OCI-LY1 (cell line): Measurements from ENCODE around the gene AGAP1.

Source experiments
- H2AFZ ChIP-seq: fragments of 200-600 bp; sonication (generic), shearing (Covaris generic); 2 replicates; pipeline ENCODE4 v1.6.0; 2014; ENCODE audit warnings: antibody characterized with exemption, mild to moderate bottlenecking, low read length
- H3F3A ChIP-seq: fragments of 200-600 bp; sonication (generic), shearing (Covaris generic); 2 replicates; pipeline ENCODE4 v1.6.0; 2014; ENCODE audit warnings: mild to moderate bottlenecking, antibody characterized with exemption, low read length, moderate library complexity; ENCODE audit not compliant: insufficient read depth
- H3K27ac ChIP-seq: fragments of 200-600 bp; sonication (generic); 2 replicates; pipeline ENCODE4 v1.5.1; 2014; ENCODE audit warnings: low read length, mixed run types, mild to moderate bottlenecking, low read depth; ENCODE audit not compliant: poor library complexity, severe bottlenecking
- H3K27me3 ChIP-seq: fragments of 200-600 bp; sonication (generic); 2 replicates; pipeline ENCODE4 v1.6.0; 2014; ENCODE audit warnings: antibody characterized with exemption, mild to moderate bottlenecking, low read length, moderate library complexity; ENCODE audit not compliant: insufficient read depth
- H3K36me3 ChIP-seq: fragments of 200-600 bp; sonication (generic); 2 replicates; pipeline ENCODE4 v1.6.1; 2014; ENCODE audit warnings: mild to moderate bottlenecking, antibody characterized with exemption, low read length, moderate library complexity, mixed read lengths; ENCODE audit not compliant: insufficient read depth
- H3K4me1 ChIP-seq: fragments of 200-600 bp; sonication (generic); 2 replicates; pipeline ENCODE4 v1.5.1; 2014; ENCODE audit warnings: mild to moderate bottlenecking, low read length, moderate library complexity; ENCODE audit not compliant: insufficient read depth, severe bottlenecking
- H3K4me2 ChIP-seq: fragments of 200-600 bp; sonication (generic), shearing (Covaris generic); 2 replicates; pipeline ENCODE4 v1.6.1; 2014; ENCODE audit warnings: low read length
- H3K4me3 ChIP-seq: fragments of 200-600 bp; sonication (generic); 2 replicates; pipeline ENCODE4 v1.5.1; 2014; ENCODE audit warnings: low read length, low read depth, mild to moderate bottlenecking, mixed read lengths; ENCODE audit not compliant: poor library complexity, severe bottlenecking
- H3K79me2 ChIP-seq: fragments of 200-600 bp; shearing (Covaris generic); 2 replicates; pipeline ENCODE4 v1.6.1; 2016; ENCODE audit warnings: mixed run types, low read length, mixed read lengths; ENCODE audit not compliant: insufficient read depth
- H3K9ac ChIP-seq: fragments of 200-600 bp; sonication (generic), shearing (Covaris generic); 2 replicates; pipeline ENCODE4 v1.6.1; 2014; ENCODE audit warnings: mild to moderate bottlenecking, low read length, mixed read lengths
- H3K9me2 ChIP-seq: fragments of 200-600 bp; sonication (generic), shearing (Covaris generic); 2 replicates; pipeline ENCODE4 v1.6.1; 2014; ENCODE audit warnings: low read depth, mild to moderate bottlenecking, low read length, mixed read lengths
- H3K9me3 ChIP-seq: fragments of 200-600 bp; shearing (Covaris generic); 2 replicates; pipeline ENCODE4 v1.6.1; 2014; ENCODE audit warnings: low read length, mixed read lengths
- H4K20me1 ChIP-seq: fragments of 200-600 bp; sonication (generic), shearing (Covaris generic); 2 replicates; pipeline ENCODE4 v1.6.0; 2016; ENCODE audit warnings: mild to moderate bottlenecking, low read length; ENCODE audit not compliant: insufficient read depth
- EZH2 ChIP-seq: fragments of 200-600 bp; sonication (generic), shearing (Covaris generic); IDR thresholded peaks from 2 replicates; pipeline ENCODE4 v1.8.0; 2017; ENCODE audit warnings: borderline replicate concordance, mixed run types, mild to moderate bottlenecking, antibody characterized with exemption, low read length, moderate library complexity, mixed read lengths
- TF ChIP-seq, protein P1 (sequence below): fragments of 200-600 bp; sonication (generic), shearing (Covaris generic); IDR thresholded peaks from 2 replicates; pipeline ENCODE4 v1.5.1; 2017; ENCODE audit warnings: mild to moderate bottlenecking, antibody characterized with exemption, low read length, moderate library complexity, mixed read lengths

Gene AGAP1

DNA sequence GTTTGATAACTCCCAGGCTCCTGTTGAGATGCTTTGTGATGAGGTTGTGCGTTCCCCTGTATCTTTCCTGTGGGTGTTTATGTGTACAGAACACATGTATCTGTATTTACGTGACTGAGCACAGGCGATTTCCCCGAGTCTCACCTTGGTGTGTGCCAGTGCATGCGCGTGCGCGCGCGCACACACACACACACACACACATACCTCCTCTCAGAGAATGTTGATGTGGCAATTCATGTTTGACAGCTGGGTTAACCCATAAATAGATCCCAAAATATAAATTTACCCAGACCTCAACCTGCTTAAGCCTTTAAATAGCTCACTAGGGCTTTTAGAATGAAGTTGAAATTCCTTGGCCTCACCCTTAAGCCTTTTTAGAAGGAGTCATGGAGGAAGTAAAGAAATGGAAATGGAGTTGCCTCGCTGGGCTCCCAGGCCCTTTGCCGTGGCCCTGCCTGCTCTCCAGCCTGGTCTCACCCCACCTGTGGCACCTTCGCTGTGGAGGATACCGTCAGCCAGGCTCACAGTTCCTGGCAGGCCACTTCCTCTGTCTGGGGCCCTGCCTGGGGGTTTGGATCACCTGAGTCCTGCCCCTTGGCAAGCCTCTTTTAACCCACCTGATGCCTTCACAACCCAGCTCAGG is 20.3 kb downstream of the AGAP1 start:
- no peak for TF ChIP-seq EZH2
- TF ChIP-seq, protein P1, sequence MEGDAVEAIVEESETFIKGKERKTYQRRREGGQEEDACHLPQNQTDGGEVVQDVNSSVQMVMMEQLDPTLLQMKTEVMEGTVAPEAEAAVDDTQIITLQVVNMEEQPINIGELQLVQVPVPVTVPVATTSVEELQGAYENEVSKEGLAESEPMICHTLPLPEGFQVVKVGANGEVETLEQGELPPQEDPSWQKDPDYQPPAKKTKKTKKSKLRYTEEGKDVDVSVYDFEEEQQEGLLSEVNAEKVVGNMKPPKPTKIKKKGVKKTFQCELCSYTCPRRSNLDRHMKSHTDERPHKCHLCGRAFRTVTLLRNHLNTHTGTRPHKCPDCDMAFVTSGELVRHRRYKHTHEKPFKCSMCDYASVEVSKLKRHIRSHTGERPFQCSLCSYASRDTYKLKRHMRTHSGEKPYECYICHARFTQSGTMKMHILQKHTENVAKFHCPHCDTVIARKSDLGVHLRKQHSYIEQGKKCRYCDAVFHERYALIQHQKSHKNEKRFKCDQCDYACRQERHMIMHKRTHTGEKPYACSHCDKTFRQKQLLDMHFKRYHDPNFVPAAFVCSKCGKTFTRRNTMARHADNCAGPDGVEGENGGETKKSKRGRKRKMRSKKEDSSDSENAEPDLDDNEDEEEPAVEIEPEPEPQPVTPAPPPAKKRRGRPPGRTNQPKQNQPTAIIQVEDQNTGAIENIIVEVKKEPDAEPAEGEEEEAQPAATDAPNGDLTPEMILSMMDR: no peak
- H2AFZ ChIP-seq: no peak overlapping the region
- no peaks in the 10 kb centered on the region for H3K36me3 ChIP-seq
- no peaks in the 10 kb centered on the region for H3F3A ChIP-seq
- H3K4me3 ChIP-seq: no peak overlapping the region
- H3K9me2 ChIP-seq: no peaks in the 10 kb centered on the region
- no peaks in the 10 kb centered on the region for H4K20me1 ChIP-seq
- no peak overlapping the region for H3K4me2 ChIP-seq
- no peaks in the 10 kb centered on the region for H3K9me3 ChIP-seq
- H3K27ac ChIP-seq: no peak overlapping the region
- no peaks in the 10 kb centered on the region for H3K4me1 ChIP-seq
- no peaks in the 10 kb centered on the region for H3K27me3 ChIP-seq
- no peaks in the 10 kb centered on the region for H3K79me2 ChIP-seq
- no peak overlapping the region for H3K9ac ChIP-seq

DNA sequence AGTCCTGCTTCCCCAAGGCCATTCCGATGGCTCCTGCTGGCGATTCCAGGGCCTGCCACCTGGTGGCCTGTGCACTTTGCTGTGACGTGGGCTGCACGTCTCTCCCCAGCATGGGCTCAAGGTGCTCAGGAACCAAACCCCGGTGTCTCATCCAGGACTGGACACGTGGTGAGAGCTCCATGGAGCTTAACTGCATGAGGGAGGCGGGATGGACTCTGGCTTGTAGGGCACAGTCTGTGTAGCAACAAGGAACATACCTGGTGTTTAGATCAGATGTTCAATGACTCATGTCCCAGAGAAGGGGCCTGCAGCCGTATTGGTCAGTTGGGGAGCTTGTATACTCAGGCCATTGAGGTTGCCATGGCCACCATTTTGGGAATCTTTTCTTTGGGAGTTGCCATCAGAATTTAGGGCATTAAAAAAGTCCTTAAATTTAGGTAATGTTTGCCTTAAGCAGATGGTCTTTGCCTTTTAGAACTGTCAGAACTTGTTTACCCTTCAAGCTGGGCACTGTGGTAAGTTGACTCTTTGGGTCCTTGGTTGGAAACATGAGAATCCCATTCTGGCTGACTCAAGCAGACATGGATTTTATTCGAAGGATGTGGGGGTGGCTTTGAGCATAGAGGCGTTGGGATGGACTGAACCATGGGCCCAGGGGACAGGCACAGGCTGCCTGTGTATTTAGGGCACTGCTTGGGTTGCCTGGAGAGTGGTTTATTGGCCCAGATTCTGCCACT is 21.0 kb downstream of the AGAP1 start:
- Histone ChIP-seq H3K79me2 (no peaks in the 10 kb centered on the region), H3K4me3 (no peak overlapping the region), H3K9ac (no peak overlapping the region), H3K27me3 (no peaks in the 10 kb centered on the region), H3K9me2 (no peaks in the 10 kb centered on the region), H3F3A (no peaks in the 10 kb centered on the region), H3K4me2 (no peak overlapping the region), H3K36me3 (no peaks in the 10 kb centered on the region), H3K4me1 (no peaks in the 10 kb centered on the region), H2AFZ (no peak overlapping the region), H3K27ac (no peak overlapping the region), H4K20me1 (no peaks in the 10 kb centered on the region), H3K9me3 (no peaks in the 10 kb centered on the region)
- no peak for TF ChIP-seq EZH2
- TF ChIP-seq, protein P1: no peak

DNA sequence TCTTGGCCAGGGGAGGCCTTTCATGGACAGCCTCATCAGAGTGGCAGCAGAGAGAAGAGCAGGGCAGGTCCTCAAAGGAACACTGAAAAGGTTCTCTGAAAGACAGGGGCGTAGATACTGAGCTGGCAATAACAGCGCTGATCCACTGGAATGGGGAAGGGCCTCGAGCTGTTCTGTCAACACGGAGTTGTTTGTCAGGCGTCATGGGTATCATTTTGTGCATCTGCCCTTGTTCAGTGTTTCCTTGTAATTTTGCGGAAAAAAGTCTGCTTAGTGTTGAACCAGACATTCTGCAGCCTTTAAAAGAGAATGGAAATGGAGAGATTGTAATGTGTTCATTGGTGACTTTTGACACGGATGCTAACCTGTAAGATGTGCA is 21.5 kb downstream of the AGAP1 start:
- H3K9me2 ChIP-seq: no peaks in the 10 kb centered on the region
- H3K36me3 ChIP-seq: no peaks in the 10 kb centered on the region
- H2AFZ ChIP-seq: no peak overlapping the region
- H3K4me2 ChIP-seq: no peak overlapping the region
- no peak overlapping the region for H3K9ac ChIP-seq
- no peaks in the 10 kb centered on the region for H3K4me1 ChIP-seq
- no peak overlapping the region for H3K4me3 ChIP-seq
- H3K27me3 ChIP-seq: no peaks in the 10 kb centered on the region
- H3K79me2 ChIP-seq: no peaks in the 10 kb centered on the region
- no peaks in the 10 kb centered on the region for H4K20me1 ChIP-seq
- no peak for TF ChIP-seq EZH2
- TF ChIP-seq, protein P1: no peak
- no peak overlapping the region for H3K27ac ChIP-seq
- H3K9me3 ChIP-seq: no peaks in the 10 kb centered on the region
- H3F3A ChIP-seq: no peaks in the 10 kb centered on the region
